GM23338 (cell line): ENCODE data around the gene MYO18B. TPM values are rescaled to one million over a fixed set of nuclear protein-coding genes. Genes with fewer than 3 reads are reported as not detected.

ENCODE experiments used
- ATAC-seq: fragments of 200-7000 bp; cut with Tn5 transposase; 3 replicates; pipeline ENCODE4 v1.9.1; 2020
- DNase-seq: peaks from one replicate; pipeline ENCODE4 v3.0.0-alpha.2; 2015; ENCODE audit warnings: low spot score
- H2AFZ ChIP-seq: fragments of 200-600 bp; sonication (generic); 2 replicates; pipeline ENCODE4 v1.8.0; 2016; ENCODE audit warnings: antibody characterized with exemption, mild to moderate bottlenecking, moderate library complexity
- H3F3A ChIP-seq: fragments of 200-600 bp; sonication (generic); replicated peaks from 2 replicates; pipeline ENCODE4 v1.8.0; 2017; ENCODE audit warnings: antibody characterized with exemption, mixed run types, low read depth
- H3K27ac ChIP-seq: fragments of 200-600 bp; sonication (generic); 2 replicates; pipeline ENCODE4 v1.6.1; 2016; ENCODE audit warnings: low read depth
- H3K27me3 ChIP-seq: fragments of 200-600 bp; sonication (generic); 2 replicates; pipeline ENCODE4 v1.8.0; 2016; ENCODE audit warnings: mild to moderate bottlenecking, mixed run types, moderate library complexity; ENCODE audit not compliant: insufficient read depth
- H3K36me3 ChIP-seq: fragments of 200-600 bp; sonication (generic); 2 replicates; pipeline ENCODE4 v1.8.0; 2016; ENCODE audit warnings: mild to moderate bottlenecking; ENCODE audit not compliant: insufficient read depth
- H3K4me1 ChIP-seq: fragments of 200-600 bp; sonication (generic); 2 replicates; pipeline ENCODE4 v1.8.0; 2016; ENCODE audit warnings: mild to moderate bottlenecking, moderate library complexity; ENCODE audit not compliant: insufficient read depth
- H3K4me2 ChIP-seq: fragments of 200-600 bp; sonication (generic); 2 replicates; pipeline ENCODE4 v1.7.1; 2017; ENCODE audit warnings: mixed run types
- H3K4me3 ChIP-seq: fragments of 200-600 bp; sonication (generic); 2 replicates; pipeline ENCODE4 v1.6.1; 2016; ENCODE audit warnings: mixed run types
- H3K79me2 ChIP-seq: fragments of 200-600 bp; sonication (generic); replicated peaks from 2 replicates; pipeline ENCODE4 v1.8.0; 2017; ENCODE audit warnings: mild to moderate bottlenecking; ENCODE audit not compliant: insufficient read depth
- H3K9me2 ChIP-seq: fragments of 200-600 bp; sonication (generic); 2 replicates; pipeline ENCODE4 v1.8.0; 2017; ENCODE audit not compliant: insufficient read depth
- H4K20me1 ChIP-seq: fragments of 200-600 bp; sonication (generic); replicated peaks from 2 replicates; pipeline ENCODE4 v1.8.0; 2017; ENCODE audit warnings: mild to moderate bottlenecking; ENCODE audit not compliant: insufficient read depth
- H3K27ac Mint-ChIP-seq: 2 replicates; pipeline ENCODE4 v1.8.0; 2020; ENCODE audit warnings: inconsistent platforms, mild to moderate bottlenecking, moderate library complexity, mixed read lengths
- H3K27me3 Mint-ChIP-seq: 3 replicates; pipeline ENCODE4 v1.8.0; 2022; ENCODE audit warnings: low read depth, mild to moderate bottlenecking, moderate library complexity, mixed read lengths, inconsistent platforms; ENCODE audit not compliant: insufficient read depth, poor library complexity
- H3K36me3 Mint-ChIP-seq: 3 replicates; pipeline ENCODE4 v1.8.0; 2021; ENCODE audit warnings: low read depth, mild to moderate bottlenecking, inconsistent platforms, moderate library complexity, mixed read lengths
- H3K4me1 Mint-ChIP-seq: 3 replicates; pipeline ENCODE4 v1.8.0; 2020; ENCODE audit warnings: mild to moderate bottlenecking, inconsistent platforms, mixed read lengths
- H3K4me3 Mint-ChIP-seq: 3 replicates; pipeline ENCODE4 v1.8.0; 2021; ENCODE audit warnings: moderate library complexity, mild to moderate bottlenecking, inconsistent platforms, mixed read lengths
- H3K9me3 Mint-ChIP-seq: 3 replicates; pipeline ENCODE4 v1.8.0; 2020; ENCODE audit warnings: moderate library complexity, mild to moderate bottlenecking, inconsistent platforms, mixed read lengths
- CREB1 ChIP-seq: fragments of 250-450 bp; sonication (Bioruptor Pico); IDR thresholded peaks from 2 replicates; pipeline ENCODE4 v1.5.0; 2020; ENCODE audit warnings: low read depth, mild to moderate bottlenecking, moderate library complexity
- EZH2 ChIP-seq: fragments of 200-600 bp; sonication (generic); IDR thresholded peaks from one replicate; pipeline ENCODE4 v1.8.0; 2017; ENCODE audit warnings: antibody characterized with exemption, mild to moderate bottlenecking, low read depth; ENCODE audit not compliant: unreplicated experiment
- EZH2phosphoT487 ChIP-seq: fragments of 200-600 bp; sonication (generic); IDR thresholded peaks from one replicate; pipeline ENCODE4 v1.8.1; 2018; ENCODE audit warnings: antibody characterized with exemption; ENCODE audit not compliant: unreplicated experiment
- NANOG ChIP-seq: IDR thresholded peaks from 2 replicates; pipeline ENCODE4 v1.6.1; 2016; ENCODE audit warnings: antibody characterized with exemption, borderline replicate concordance
- ZNF114 ChIP-seq: fragments of 250-450 bp; sonication (Bioruptor Pico); IDR thresholded peaks from 2 replicates; pipeline ENCODE4 v1.5.0; 2020; ENCODE audit warnings: mild to moderate bottlenecking, moderate library complexity
- ZNF331 ChIP-seq: fragments of 250-450 bp; sonication (Bioruptor Pico); IDR thresholded peaks from 2 replicates; pipeline ENCODE4 v1.5.0; 2020; ENCODE audit warnings: low read depth, mild to moderate bottlenecking, moderate library complexity
- polyA plus RNA-seq: library from polyadenylated mRNA; unstranded; fragments of >200 nt; fragmentation: Nextera tagmentation; extraction: Ambion mirVana; gene quantifications from 2 replicates; pipeline ENCODE4 v1.2.1, GENCODE V29; 2016
- total RNA-seq: library from RNA; depleted of rRNA; stranded (reverse); fragments of >200 nt; shearing (Covaris generic); gene quantifications from 2 replicates; pipeline ENCODE4 v1.2.3, GENCODE V29; 2014
- TF ChIP-seq, protein P1 (sequence below): fragments of 250-450 bp; sonication (Bioruptor Pico); IDR thresholded peaks from 2 replicates; pipeline ENCODE4 v1.5.0; 2020; ENCODE audit warnings: mild to moderate bottlenecking, moderate library complexity

MYO18B gene
- total and polyA plus RNA-seq, 2 experiments from 2014 or later = 0.36 to 0.45 TPM

DNA sequence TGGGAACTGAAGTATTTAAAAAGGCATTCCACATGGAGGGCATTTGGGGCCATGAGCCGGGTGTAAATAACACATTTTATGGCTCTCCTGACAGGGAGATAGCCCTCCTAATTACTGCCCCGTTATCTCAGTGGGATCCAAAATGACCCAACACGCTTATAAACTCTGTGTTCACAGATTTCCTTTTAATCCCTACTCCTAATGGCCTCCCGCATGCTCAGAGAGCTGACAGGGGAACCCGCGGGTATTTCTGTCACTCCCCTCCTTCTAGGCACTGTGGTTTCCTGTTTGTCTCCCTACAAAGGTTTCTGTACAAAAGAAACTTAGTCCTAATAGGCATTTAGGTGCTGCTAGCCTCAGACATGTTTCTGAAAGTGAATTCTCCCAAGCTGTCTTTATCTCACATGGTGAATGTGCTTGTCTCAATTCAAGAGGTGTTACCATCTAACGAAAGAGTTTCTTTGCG, 224.5 kb downstream of the MYO18B start:
- Histone ChIP-seq H3K9me2 (peaks cover 13% of the 10 kb centered on the region; the same call in 1 of the 2 replicates), H3K27me3 (no peaks in the 10 kb centered on the region), H3K4me3 (no peak overlapping the region), H3K27ac (no peak overlapping the region), H3K79me2 (no peaks in the 10 kb centered on the region), H3K4me2 (no peak overlapping the region), H2AFZ (peak overlapping the region; percentile 24; the same call in 1 of the 2 replicates), H3K4me1 (peaks cover 16% of the 10 kb centered on the region), H4K20me1 (no peaks in the 10 kb centered on the region), H3F3A (no peaks in the 10 kb centered on the region; the same call in 1 of the 2 replicates), H3K36me3 (no peaks in the 10 kb centered on the region)
- TF ChIP-seq, protein P1, sequence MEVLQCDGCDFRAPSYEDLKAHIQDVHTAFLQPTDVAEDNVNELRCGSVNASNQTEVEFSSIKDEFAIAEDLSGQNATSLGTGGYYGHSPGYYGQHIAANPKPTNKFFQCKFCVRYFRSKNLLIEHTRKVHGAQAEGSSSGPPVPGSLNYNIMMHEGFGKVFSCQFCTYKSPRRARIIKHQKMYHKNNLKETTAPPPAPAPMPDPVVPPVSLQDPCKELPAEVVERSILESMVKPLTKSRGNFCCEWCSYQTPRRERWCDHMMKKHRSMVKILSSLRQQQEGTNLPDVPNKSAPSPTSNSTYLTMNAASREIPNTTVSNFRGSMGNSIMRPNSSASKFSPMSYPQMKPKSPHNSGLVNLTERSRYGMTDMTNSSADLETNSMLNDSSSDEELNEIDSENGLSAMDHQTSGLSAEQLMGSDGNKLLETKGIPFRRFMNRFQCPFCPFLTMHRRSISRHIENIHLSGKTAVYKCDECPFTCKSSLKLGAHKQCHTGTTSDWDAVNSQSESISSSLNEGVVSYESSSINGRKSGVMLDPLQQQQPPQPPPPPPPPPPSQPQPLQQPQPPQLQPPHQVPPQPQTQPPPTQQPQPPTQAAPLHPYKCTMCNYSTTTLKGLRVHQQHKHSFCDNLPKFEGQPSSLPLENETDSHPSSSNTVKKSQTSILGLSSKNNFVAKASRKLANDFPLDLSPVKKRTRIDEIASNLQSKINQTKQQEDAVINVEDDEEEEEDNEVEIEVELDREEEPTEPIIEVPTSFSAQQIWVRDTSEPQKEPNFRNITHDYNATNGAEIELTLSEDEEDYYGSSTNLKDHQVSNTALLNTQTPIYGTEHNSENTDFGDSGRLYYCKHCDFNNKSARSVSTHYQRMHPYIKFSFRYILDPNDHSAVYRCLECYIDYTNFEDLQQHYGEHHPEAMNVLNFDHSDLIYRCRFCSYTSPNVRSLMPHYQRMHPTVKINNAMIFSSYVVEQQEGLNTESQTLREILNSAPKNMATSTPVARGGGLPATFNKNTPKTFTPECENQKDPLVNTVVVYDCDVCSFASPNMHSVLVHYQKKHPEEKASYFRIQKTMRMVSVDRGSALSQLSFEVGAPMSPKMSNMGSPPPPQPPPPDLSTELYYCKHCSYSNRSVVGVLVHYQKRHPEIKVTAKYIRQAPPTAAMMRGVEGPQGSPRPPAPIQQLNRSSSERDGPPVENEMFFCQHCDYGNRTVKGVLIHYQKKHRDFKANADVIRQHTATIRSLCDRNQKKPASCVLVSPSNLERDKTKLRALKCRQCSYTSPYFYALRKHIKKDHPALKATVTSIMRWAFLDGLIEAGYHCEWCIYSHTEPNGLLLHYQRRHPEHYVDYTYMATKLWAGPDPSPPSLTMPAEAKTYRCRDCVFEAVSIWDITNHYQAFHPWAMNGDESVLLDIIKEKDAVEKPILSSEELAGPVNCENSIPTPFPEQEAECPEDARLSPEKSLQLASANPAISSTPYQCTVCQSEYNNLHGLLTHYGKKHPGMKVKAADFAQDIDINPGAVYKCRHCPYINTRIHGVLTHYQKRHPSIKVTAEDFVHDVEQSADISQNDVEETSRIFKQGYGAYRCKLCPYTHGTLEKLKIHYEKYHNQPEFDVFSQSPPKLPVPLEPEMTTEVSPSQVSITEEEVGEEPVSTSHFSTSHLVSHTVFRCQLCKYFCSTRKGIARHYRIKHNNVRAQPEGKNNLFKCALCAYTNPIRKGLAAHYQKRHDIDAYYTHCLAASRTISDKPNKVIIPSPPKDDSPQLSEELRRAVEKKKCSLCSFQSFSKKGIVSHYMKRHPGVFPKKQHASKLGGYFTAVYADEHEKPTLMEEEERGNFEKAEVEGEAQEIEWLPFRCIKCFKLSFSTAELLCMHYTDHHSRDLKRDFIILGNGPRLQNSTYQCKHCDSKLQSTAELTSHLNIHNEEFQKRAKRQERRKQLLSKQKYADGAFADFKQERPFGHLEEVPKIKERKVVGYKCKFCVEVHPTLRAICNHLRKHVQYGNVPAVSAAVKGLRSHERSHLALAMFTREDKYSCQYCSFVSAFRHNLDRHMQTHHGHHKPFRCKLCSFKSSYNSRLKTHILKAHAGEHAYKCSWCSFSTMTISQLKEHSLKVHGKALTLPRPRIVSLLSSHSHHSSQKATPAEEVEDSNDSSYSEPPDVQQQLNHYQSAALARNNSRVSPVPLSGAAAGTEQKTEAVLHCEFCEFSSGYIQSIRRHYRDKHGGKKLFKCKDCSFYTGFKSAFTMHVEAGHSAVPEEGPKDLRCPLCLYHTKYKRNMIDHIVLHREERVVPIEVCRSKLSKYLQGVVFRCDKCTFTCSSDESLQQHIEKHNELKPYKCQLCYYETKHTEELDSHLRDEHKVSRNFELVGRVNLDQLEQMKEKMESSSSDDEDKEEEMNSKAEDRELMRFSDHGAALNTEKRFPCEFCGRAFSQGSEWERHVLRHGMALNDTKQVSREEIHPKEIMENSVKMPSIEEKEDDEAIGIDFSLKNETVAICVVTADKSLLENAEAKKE = no peak
- TF ChIP-seq CREB1 (no peak), NANOG (no peak), EZH2phosphoT487 (no peak), EZH2 (no peak), ZNF331 (CRISPR knock-in tag) (no peak)
- Mint-ChIP-seq H3K9me3 (peaks cover 10% of the 10 kb centered on the region; the same call in 2 of the 3 replicates), H3K36me3 (peaks cover 4% of the 10 kb centered on the region; the same call in 1 of the 3 replicates), H3K27me3 (peaks cover 4% of the 10 kb centered on the region), H3K27ac (no peak overlapping the region), H3K4me1 (peaks cover 9% of the 10 kb centered on the region), H3K4me3 (no peak overlapping the region)
- ATAC-seq (no peak), DNase-seq (no peak)

DNA sequence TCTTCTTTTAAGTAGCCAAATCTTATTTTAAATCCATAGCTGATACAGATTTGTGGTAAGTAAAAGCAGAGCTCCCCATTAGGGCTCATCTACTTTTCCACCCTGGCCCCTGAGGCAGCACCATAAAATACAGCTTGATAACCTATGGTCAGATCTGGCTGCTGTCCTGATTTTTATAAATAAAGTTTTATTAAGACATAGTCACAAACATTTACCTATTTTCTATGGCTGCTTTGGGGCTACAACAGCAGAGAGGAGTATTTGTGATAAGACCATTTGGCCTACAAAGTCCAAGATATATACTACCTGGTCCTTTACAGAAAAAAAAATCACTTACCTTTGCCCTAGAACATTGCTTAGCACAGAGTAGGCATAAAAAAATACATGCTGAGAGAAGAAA, 227.3 kb downstream of the MYO18B start:
- H3K9me3 Mint-ChIP-seq = no peaks in the 10 kb centered on the region
- H3K36me3 Mint-ChIP-seq = no peaks in the 10 kb centered on the region
- Histone ChIP-seq H3K9me2 (peaks cover 16% of the 10 kb centered on the region; the same call in 1 of the 2 replicates), H3K27ac (no peak overlapping the region), H3K27me3 (no peaks in the 10 kb centered on the region), H3F3A (no peaks in the 10 kb centered on the region; the same call in 1 of the 2 replicates), H3K4me2 (no peak overlapping the region), H4K20me1 (no peaks in the 10 kb centered on the region), H3K4me1 (peaks cover 23% of the 10 kb centered on the region), H2AFZ (no peak overlapping the region), H3K79me2 (no peaks in the 10 kb centered on the region), H3K36me3 (no peaks in the 10 kb centered on the region), H3K4me3 (no peak overlapping the region)
- no peak overlapping the region for H3K4me3 Mint-ChIP-seq
- DNase-seq (no peak), ATAC-seq (no peak)
- no peak for TF ChIP-seq ZNF114
- no peak for TF ChIP-seq NANOG
- TF ChIP-seq, protein P1 = no peak
- H3K27ac Mint-ChIP-seq = no peak overlapping the region
- H3K27me3 Mint-ChIP-seq = no peaks in the 10 kb centered on the region
- peaks cover 18% of the 10 kb centered on the region for H3K4me1 Mint-ChIP-seq
